Erythroblast (primary cell): Measurements from ENCODE around the gene SCG3.

Experiments used
- DNase-seq, 2 experiments: peaks; one replicate each; lab custom pipeline; 2025; lab: John Stamatoyannopoulos, UW
- GATA1 ChIP-seq: IDR thresholded peaks from 2 replicates; pipeline ENCODE4 v1.6.1; 2011; ENCODE audit warnings: low read depth, mild to moderate bottlenecking, control low read depth, low read length, moderate library complexity
- POLR2A ChIP-seq: IDR thresholded peaks from 2 replicates; pipeline ENCODE4 v1.6.1; 2011; ENCODE audit warnings: mild to moderate bottlenecking, low read length

Gene SCG3

GRCh38 chr15:51668446-51668845, 12.9 kb upstream of the SCG3 start:
- DNase-seq: no peak
- TF ChIP-seq GATA1 (no peak), POLR2A (no peak)

GRCh38 chr15:51669381-51669780, 11.9 kb upstream of the SCG3 start:
- no peak for DNase-seq
- TF ChIP-seq GATA1 (no peak), POLR2A (no peak)

GRCh38 chr15:51672155-51672687, 9.1 kb upstream of the SCG3 start:
- TF ChIP-seq GATA1 (no peak), POLR2A (no peak)
- no peak for DNase-seq

- DNase-seq: no peak
Observed at GRCh38 chr15:51672913-51673857, 8.1 kb upstream of the SCG3 start.

GRCh38 chr15:51675234-51675633, 6.1 kb upstream of the SCG3 start:
- no peak for TF ChIP-seq GATA1
- TF ChIP-seq POLR2A: no peak

More at GRCh38 chr15:51672913-51673857, 8.1 kb upstream of the SCG3 start:
- TF ChIP-seq GATA1 (no peak), POLR2A (no peak)

GRCh38 chr15:51677021-51677420, 4.3 kb upstream of the SCG3 start:
- DNase-seq: no peak
- TF ChIP-seq POLR2A: no peak
- no peak for TF ChIP-seq GATA1

More at GRCh38 chr15:51675234-51675633, 6.1 kb upstream of the SCG3 start:
- DNase-seq: no peak

GRCh38 chr15:51677452-51677851, 3.9 kb upstream of the SCG3 start:
- no peak for DNase-seq
- TF ChIP-seq GATA1: no peak
- TF ChIP-seq POLR2A: no peak

- no peak for DNase-seq
Observed at GRCh38 chr15:51678096-51678495, 3.2 kb upstream of the SCG3 start.

GRCh38 chr15:51680321-51680720, 982 bp upstream of the SCG3 start:
- TF ChIP-seq POLR2A (no peak), GATA1 (no peak)
- no peak for DNase-seq

More at GRCh38 chr15:51678096-51678495, 3.2 kb upstream of the SCG3 start:
- TF ChIP-seq POLR2A (no peak), GATA1 (no peak)

- no peak for TF ChIP-seq POLR2A
- TF ChIP-seq GATA1: no peak
- no peak for DNase-seq
Observed at GRCh38 chr15:51687565-51687964, 6.3 kb downstream of the SCG3 start.

GRCh38 chr15:51688863-51689262, 7.6 kb downstream of the SCG3 start:
- no peak for DNase-seq

GRCh38 chr15:51692154-51692553, 10.9 kb downstream of the SCG3 start:
- DNase-seq: no peak
- TF ChIP-seq POLR2A: no peak
- no peak for TF ChIP-seq GATA1

More at GRCh38 chr15:51688863-51689262, 7.6 kb downstream of the SCG3 start:
- no peak for TF ChIP-seq POLR2A
- TF ChIP-seq GATA1: no peak

GRCh38 chr15:51696566-51696965, 15.3 kb downstream of the SCG3 start:
- no peak for TF ChIP-seq GATA1
- no peak for TF ChIP-seq POLR2A
- DNase-seq: no peak

- DNase-seq: no peak
- TF ChIP-seq POLR2A: no peak
Observed at GRCh38 chr15:51697163-51697562, 15.9 kb downstream of the SCG3 start.

- DNase-seq: no peak
- no peak for TF ChIP-seq GATA1
- no peak for TF ChIP-seq POLR2A
Observed at GRCh38 chr15:51699373-51699772, 18.1 kb downstream of the SCG3 start.
